VCaP (cell line): ENCODE measurements around the gene PSMG2.

Experiments
- H3K27ac ChIP-seq: fragments of 450-650 bp; 2 replicates; pipeline ENCODE4 v1.5.1; 2017
- TF ChIP-seq, protein P1 (sequence below): fragments of 450-650 bp; conservative IDR thresholded peaks from 2 replicates; pipeline ENCODE4 v1.5.1; 2017; ENCODE audit warnings: mild to moderate bottlenecking, moderate library complexity

PSMG2 gene

GRCh38 chr18:12702221-12703095 is at the start of gene PSMG2, which contains the start of gene CEP76:
Gene PSMG2 (plus strand): TSS chr18:12703042. CDS start chr18:12703108, 66 bp downstream.
Gene CEP76 (minus strand): TSS chr18:12702723. CDS start chr18:12702548, 175 bp downstream.
- peak within 1 kb of the TSS; percentile 98 for H3K27ac ChIP-seq
- TF ChIP-seq, protein P1, sequence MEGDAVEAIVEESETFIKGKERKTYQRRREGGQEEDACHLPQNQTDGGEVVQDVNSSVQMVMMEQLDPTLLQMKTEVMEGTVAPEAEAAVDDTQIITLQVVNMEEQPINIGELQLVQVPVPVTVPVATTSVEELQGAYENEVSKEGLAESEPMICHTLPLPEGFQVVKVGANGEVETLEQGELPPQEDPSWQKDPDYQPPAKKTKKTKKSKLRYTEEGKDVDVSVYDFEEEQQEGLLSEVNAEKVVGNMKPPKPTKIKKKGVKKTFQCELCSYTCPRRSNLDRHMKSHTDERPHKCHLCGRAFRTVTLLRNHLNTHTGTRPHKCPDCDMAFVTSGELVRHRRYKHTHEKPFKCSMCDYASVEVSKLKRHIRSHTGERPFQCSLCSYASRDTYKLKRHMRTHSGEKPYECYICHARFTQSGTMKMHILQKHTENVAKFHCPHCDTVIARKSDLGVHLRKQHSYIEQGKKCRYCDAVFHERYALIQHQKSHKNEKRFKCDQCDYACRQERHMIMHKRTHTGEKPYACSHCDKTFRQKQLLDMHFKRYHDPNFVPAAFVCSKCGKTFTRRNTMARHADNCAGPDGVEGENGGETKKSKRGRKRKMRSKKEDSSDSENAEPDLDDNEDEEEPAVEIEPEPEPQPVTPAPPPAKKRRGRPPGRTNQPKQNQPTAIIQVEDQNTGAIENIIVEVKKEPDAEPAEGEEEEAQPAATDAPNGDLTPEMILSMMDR: no peak

- peak overlapping the region; percentile 95; the same call in 1 of the 2 replicates for H3K27ac ChIP-seq
- TF ChIP-seq, protein P1: no peak
Observed at GRCh38 chr18:12654971-12655370, 47.9 kb upstream of the PSMG2 start.

GRCh38 chr18:12656605-12656937 is 46.3 kb upstream of the PSMG2 start:
- TF ChIP-seq, protein P1: no peak
- peak overlapping the region; percentile 95 for H3K27ac ChIP-seq

DNA sequence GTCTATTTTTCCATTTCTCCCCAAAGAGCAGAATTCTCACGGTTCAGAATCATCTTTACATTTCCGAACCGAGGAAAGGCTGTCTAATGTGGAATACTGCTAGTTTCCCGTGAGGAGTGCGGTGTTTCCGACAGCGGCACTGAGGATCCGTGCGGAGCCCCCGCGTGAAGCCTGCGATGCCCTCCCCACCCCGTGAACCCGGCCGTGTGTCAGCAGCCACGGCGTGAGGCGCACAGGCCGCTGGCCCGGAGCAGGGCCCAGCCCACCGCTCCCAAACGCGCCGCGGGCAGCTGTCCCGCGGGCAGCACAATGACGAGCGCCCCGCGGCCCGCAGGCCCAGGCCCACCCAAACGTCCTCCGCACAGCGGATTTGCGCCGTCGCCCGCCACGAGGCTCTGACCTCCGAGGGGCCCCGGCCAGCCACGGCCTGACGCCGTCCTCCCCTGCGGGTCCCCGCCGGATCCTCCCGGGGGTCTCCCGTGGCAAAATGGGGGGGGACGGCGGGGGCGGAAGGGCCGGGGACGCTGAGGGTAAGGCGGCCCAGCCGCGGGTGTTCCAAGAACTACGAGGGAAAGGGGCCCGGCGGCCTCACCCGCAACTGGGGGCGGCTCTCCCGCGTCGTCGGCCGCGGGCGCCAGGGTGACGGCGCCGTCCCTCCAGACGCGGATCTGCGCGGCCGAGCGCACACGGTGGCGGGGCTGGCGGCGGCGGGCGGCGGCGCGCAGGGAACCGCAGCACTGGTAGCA is 45.7 kb upstream of the PSMG2 start:
- H3K27ac ChIP-seq: peak overlapping the region; percentile 95
- TF ChIP-seq, protein P1: no peak

GRCh38 chr18:12657684-12658425 is 45.0 kb upstream of the PSMG2 start, which contains the start of gene SPIRE1:
Gene SPIRE1 (minus strand): TSS chr18:12658107. CDS start chr18:12657866, 241 bp downstream.
- peak within 1 kb of the TSS; percentile 95 for H3K27ac ChIP-seq
- TF ChIP-seq, protein P1: no peak

DNA sequence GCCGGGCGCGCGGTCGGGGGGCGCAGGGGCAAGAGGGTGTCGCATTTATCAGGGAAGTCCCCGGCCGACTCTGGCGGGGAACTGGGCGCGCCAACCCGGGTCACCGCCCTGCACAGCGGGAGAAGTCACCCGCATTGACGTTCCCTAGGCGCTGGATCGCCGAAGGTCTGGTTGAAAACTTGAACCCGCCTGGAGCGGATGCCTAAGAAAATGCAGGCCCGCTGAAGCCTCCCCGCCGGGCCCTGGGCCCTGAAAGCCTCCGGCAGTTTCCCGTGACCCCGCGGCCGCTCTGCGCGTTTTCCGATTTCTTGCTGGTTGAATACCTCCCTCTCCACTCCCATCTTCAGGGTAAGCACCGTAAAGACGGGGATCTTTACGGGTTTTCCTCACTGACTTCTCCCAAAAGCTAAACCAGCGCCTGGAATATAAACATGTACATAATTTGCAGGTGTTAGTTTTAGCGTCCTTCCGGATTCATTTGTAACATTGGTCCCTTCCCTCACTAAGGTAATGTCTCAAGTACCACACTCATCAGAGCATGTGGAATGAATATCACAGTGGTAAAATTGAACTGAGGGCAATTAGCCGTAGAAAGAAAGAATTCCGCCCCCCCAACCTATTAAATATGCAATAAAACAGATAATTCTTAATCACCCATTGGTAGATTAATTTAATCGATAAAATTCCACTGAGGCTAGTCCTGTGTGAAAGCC is 44.3 kb upstream of the PSMG2 start:
- TF ChIP-seq, protein P1: no peak
- peak overlapping the region; percentile 95 for H3K27ac ChIP-seq
